Measurements from ENCODE around the gene SCO2. TPM values are rescaled to one million over a fixed set of nuclear protein-coding genes. Genes with fewer than 3 reads are reported as not detected.
"Not testable (repeated sequence)": the region's sequence is repeated elsewhere in the genome, so short reads cannot be mapped to it uniquely, and the experiment has no call there.

Gene SCO2
- total RNA-seq, 1 experiment from 2014 or later = 3.2 TPM

- Histone ChIP-seq H3K4me3 (no peak overlapping the region), H3K27me3 (no peaks in the 10 kb centered on the region), H3K36me3 (no peaks in the 10 kb centered on the region; the same call in 1 of the 2 replicates), H3K9me3 (no peaks in the 10 kb centered on the region)
- DNase-seq = no peak
These were observed 17.1 kb upstream of the SCO2 start for GRCh38 chr22:50542416-50542927.

GRCh38 chr22:50541667-50542026, 16.2 kb upstream of the SCO2 start:
- DNase-seq = peak; percentile 78
- not testable (repeated sequence) for H3K27me3 ChIP-seq, H3K36me3 ChIP-seq, H3K4me3 ChIP-seq, H3K9me3 ChIP-seq

GRCh38 chr22:50540381-50540780, 15.0 kb upstream of the SCO2 start:
- DNase-seq = no peak
- H3K4me3 ChIP-seq = no peak overlapping the region
- H3K27me3 ChIP-seq = no peaks in the 10 kb centered on the region
- no peaks in the 10 kb centered on the region; the same call in 1 of the 2 replicates for H3K36me3 ChIP-seq
- H3K9me3 ChIP-seq = no peaks in the 10 kb centered on the region

GRCh38 chr22:50537765-50538164, 12.4 kb upstream of the SCO2 start:
- Histone ChIP-seq H3K36me3 (no peaks in the 10 kb centered on the region; the same call in 1 of the 2 replicates), H3K4me3 (no peak overlapping the region), H3K9me3 (no peaks in the 10 kb centered on the region), H3K27me3 (no peaks in the 10 kb centered on the region)
- no peak for DNase-seq

GRCh38 chr22:50536226-50536625, 10.8 kb upstream of the SCO2 start:
- no peak overlapping the region for H3K4me3 ChIP-seq
- no peak for DNase-seq
- H3K36me3 ChIP-seq = no peaks in the 10 kb centered on the region; the same call in 1 of the 2 replicates
- no peaks in the 10 kb centered on the region for H3K9me3 ChIP-seq
- no peaks in the 10 kb centered on the region for H3K27me3 ChIP-seq

- no peak overlapping the region for H3K4me3 ChIP-seq
- H3K36me3 ChIP-seq = no peaks in the 10 kb centered on the region; the same call in 1 of the 2 replicates
- no peak for DNase-seq
- H3K9me3 ChIP-seq = no peaks in the 10 kb centered on the region
- H3K27me3 ChIP-seq = no peaks in the 10 kb centered on the region
These were observed 9.7 kb upstream of the SCO2 start for GRCh38 chr22:50535113-50535512.

GRCh38 chr22:50533856-50534711, 8.7 kb upstream of the SCO2 start:
- H3K4me3 ChIP-seq, H3K9me3 ChIP-seq, H3K36me3 ChIP-seq, H3K27me3 ChIP-seq: not testable (repeated sequence)
- peak; percentile 36 for DNase-seq

- Histone ChIP-seq H3K9me3 (no peaks in the 10 kb centered on the region), H3K27me3 (no peaks in the 10 kb centered on the region), H3K4me3 (peak overlapping the region; percentile 59; the same call in 1 of the 2 replicates), H3K36me3 (no peaks in the 10 kb centered on the region; the same call in none of the 2 replicates)
- DNase-seq = no peak
These were observed 7.7 kb upstream of the SCO2 start for GRCh38 chr22:50532824-50533796.

- peak; percentile 78 for DNase-seq
- H3K4me3 ChIP-seq = peak overlapping the region; percentile 59
- no peaks in the 10 kb centered on the region for H3K27me3 ChIP-seq
- no peaks in the 10 kb centered on the region; the same call in none of the 2 replicates for H3K36me3 ChIP-seq
- H3K9me3 ChIP-seq = no peaks in the 10 kb centered on the region
These were observed 6.7 kb upstream of the SCO2 start for GRCh38 chr22:50531962-50532674.

GRCh38 chr22:50531546-50531961, 6.2 kb upstream of the SCO2 start:
- Histone ChIP-seq H3K4me3 (peak overlapping the region; percentile 59), H3K27me3 (no peaks in the 10 kb centered on the region), H3K36me3 (no peaks in the 10 kb centered on the region; the same call in none of the 2 replicates), H3K9me3 (no peaks in the 10 kb centered on the region)
- DNase-seq = peak; percentile 68

GRCh38 chr22:50530877-50531545, 5.6 kb upstream of the SCO2 start:
- no peaks in the 10 kb centered on the region for H3K9me3 ChIP-seq
- H3K4me3 ChIP-seq = peak overlapping the region; percentile 59
- peak; percentile 86 for DNase-seq
- H3K27me3 ChIP-seq = no peaks in the 10 kb centered on the region
- H3K36me3 ChIP-seq = no peaks in the 10 kb centered on the region; the same call in none of the 2 replicates

GRCh38 chr22:50530580-50530876, 5.1 kb upstream of the SCO2 start:
- H3K4me3 ChIP-seq = peak overlapping the region; percentile 59
- DNase-seq = no peak
- H3K36me3 ChIP-seq = no peaks in the 10 kb centered on the region; the same call in none of the 2 replicates
- H3K9me3 ChIP-seq = no peaks in the 10 kb centered on the region
- no peaks in the 10 kb centered on the region for H3K27me3 ChIP-seq

- Histone ChIP-seq H3K36me3 (no peaks in the 10 kb centered on the region; the same call in none of the 2 replicates), H3K9me3 (no peaks in the 10 kb centered on the region), H3K27me3 (no peaks in the 10 kb centered on the region), H3K4me3 (peak within 1 kb of the TSS; percentile 59)
- DNase-seq = peak; percentile 91
These were observed 4.6 kb upstream of the SCO2 start, which contains the start of gene TYMP for GRCh38 chr22:50529897-50530579. Gene TYMP (minus strand): TSS chr22:50530012. CDS start chr22:50529709, 303 bp downstream.

GRCh38 chr22:50529416-50529896, 4.1 kb upstream of the SCO2 start:
- DNase-seq = peak; percentile 40
- peak overlapping the region; percentile 59 for H3K4me3 ChIP-seq
- H3K36me3 ChIP-seq = peaks cover 6% of the 10 kb centered on the region
- H3K9me3 ChIP-seq = no peaks in the 10 kb centered on the region
- no peaks in the 10 kb centered on the region for H3K27me3 ChIP-seq

Measured in MG63 (cell line).